Measurements from ENCODE around the gene TMEM19. TPM values are rescaled to one million over a fixed set of nuclear protein-coding genes. Genes with fewer than 3 reads are reported as not detected.

Gene TMEM19
- total and polyA plus RNA-seq, 12 donors, result 6.4 to 32.2 (median 24.0) TPM

DNA sequence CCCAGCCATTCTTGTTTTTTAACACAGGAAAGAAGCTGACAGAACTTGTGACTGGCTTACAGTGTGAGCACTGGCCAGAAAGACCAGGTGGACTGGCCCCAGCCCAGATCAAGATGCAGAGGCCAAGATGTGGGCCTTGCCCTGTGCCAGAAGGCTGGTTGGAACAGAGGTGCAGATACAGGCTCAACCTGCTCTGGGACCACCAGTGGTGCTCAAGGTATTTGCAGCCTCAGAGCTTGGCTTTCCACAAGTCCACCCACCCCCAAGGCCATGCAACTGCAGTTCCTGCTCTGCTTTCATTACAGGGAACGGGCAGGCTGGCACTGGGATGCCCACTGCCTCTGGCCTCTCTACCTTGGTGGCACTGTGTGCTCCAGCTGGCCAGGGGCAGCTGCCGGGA, 45.6 kb upstream of the TMEM19 start:
- no peaks in the 10 kb centered on the region for H3K27me3 ChIP-seq
- H3K4me3 ChIP-seq, result no peak overlapping the region
- intact Hi-C loops (cut with DNase I), result loop anchor here in 2 of 10 donors (5.0 to 10.0 kb wide), 2 partner anchors 104 to 107 kb away; no protein-coding TSS in a partner anchor
- no peak for ATAC-seq
- no peak for TF ChIP-seq CTCF (IDR thresholded peaks at IDR 0.05)
- H3K9me3 ChIP-seq, result no peaks in the 10 kb centered on the region
- H3K4me1 ChIP-seq, result peaks cover 0 to 10% (median under 1%) of the 10 kb centered on the region in 9 donors
- no peak overlapping the region for H3K27ac ChIP-seq
- WGBS, 2 donors, result 98 to 99% methylated on average over 2 of the region's 2 CpGs
- H3K36me3 ChIP-seq, result peaks cover 0 to 100% (median 50%) of the 10 kb centered on the region in 9 donors
- DNase-seq, result no peak

GRCh38 chr12:71641390-71641789, 44.5 kb upstream of the TMEM19 start:
- peaks cover 0 to 19% (median 6%) of the 10 kb centered on the region in 9 donors for H3K4me1 ChIP-seq
- H3K27ac ChIP-seq, result no peak overlapping the region
- no peak overlapping the region for H3K4me3 ChIP-seq
- no peak for DNase-seq
- no peak for ATAC-seq
- H3K27me3 ChIP-seq, result no peaks in the 10 kb centered on the region
- no peaks in the 10 kb centered on the region for H3K9me3 ChIP-seq
- no peak for TF ChIP-seq CTCF (IDR thresholded peaks at IDR 0.05)
- WGBS, 2 donors, result 65 to 72% methylated on average over 2 of the region's 2 CpGs
- peaks cover 0 to 100% (median 40%) of the 10 kb centered on the region in 9 donors for H3K36me3 ChIP-seq
- intact Hi-C loops (cut with DNase I), result loop anchor here in 2 of 10 donors (5.0 to 10.0 kb wide), 2 partner anchors 103 to 106 kb away; no protein-coding TSS in a partner anchor

DNA sequence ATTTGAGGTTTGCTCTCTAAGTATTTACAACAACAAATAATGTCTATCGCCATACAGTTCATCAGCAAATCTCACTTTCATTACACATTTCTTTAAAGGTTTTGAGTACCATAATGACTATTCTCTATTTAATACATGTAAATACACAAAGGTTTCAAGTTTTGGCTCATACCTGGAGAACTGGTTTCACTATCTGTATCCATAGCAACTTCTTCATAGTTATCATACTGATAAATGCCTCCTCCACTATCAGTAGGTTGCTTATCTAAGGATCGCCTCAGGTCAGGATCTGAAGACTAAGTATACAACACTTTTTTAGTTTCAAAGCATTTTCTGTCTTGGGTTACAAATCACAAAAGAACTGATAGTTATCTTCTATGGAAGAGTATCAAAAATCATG, 43.6 kb upstream of the TMEM19 start:
- DNase-seq, result no peak
- H3K27me3 ChIP-seq, result no peaks in the 10 kb centered on the region
- H3K4me1 ChIP-seq, result peaks cover 0 to 20% (median 6%) of the 10 kb centered on the region in 9 donors
- no peak overlapping the region for H3K4me3 ChIP-seq
- 83 to 85% methylated on average over 2 of the region's 2 CpGs for WGBS, 2 donors
- peaks cover 0 to 100% (median 44%) of the 10 kb centered on the region in 9 donors for H3K36me3 ChIP-seq
- intact Hi-C loops (cut with DNase I), result loop anchor here in 2 of 10 donors (5.0 to 10.0 kb wide), 2 partner anchors 103 to 105 kb away; no protein-coding TSS in a partner anchor
- TF ChIP-seq CTCF (IDR thresholded peaks at IDR 0.05), result no peak
- ATAC-seq, result no peak
- H3K9me3 ChIP-seq, result no peaks in the 10 kb centered on the region
- H3K27ac ChIP-seq, result no peak overlapping the region

DNA sequence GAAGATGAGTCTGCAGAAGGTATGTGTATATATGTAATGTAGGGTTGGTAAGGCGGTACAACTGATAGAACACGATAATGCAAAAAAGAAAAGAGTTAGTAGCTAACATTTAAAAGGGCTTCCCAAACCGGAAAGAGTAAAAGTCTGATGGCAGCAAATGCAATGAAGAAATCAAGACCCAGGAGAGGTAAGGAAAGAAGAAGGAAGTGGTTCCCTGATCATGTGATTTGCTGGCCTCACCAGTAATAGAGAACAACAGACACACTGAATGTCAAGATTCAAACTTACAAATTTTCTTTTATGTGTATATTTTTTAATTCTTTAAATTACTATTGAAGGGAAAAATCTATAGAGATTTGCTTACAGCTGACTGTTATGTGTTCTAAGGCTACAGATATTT, 40.6 kb upstream of the TMEM19 start:
- WGBS, 2 donors, result 78 to 91% methylated on average over 3 of the region's 3 CpGs
- Histone ChIP-seq H3K36me3 (peaks cover 0 to 99% (median 44%) of the 10 kb centered on the region in 9 donors), H3K27me3 (no peaks in the 10 kb centered on the region), H3K9me3 (no peaks in the 10 kb centered on the region), H3K4me1 (peaks cover 0 to 25% (median 2%) of the 10 kb centered on the region in 9 donors), H3K4me3 (no peak overlapping the region), H3K27ac (peak overlapping the region in 4 of 10 donors; percentile 1 to 71 (median 19))
- no peak for TF ChIP-seq CTCF (IDR thresholded peaks at IDR 0.05)
- ATAC-seq, result peak in 1 of 8 donors; percentile 28
- intact Hi-C loops (cut with DNase I), result loop anchor here in 1 of 10 donors (10.0 kb wide), 1 partner anchor 100 kb away; no protein-coding TSS in a partner anchor
- DNase-seq, result no peak
